IMR-90 (cell line): Measurements from ENCODE around the gene EBP. TPM values are rescaled to one million over a fixed set of nuclear protein-coding genes. Genes with fewer than 3 reads are reported as not detected.

Experiments used
- ATAC-seq: fragments of 200-7000 bp; cut with Tn5 transposase; 2 replicates; pipeline ENCODE4 v1.9.1; 2020; ENCODE audit warnings: low read depth, mild to moderate bottlenecking, moderate library complexity
- BruUV-seq: library from RNA; stranded (reverse); fragments of 400-500 nt; replicated peaks from 2 replicates; lab custom pipeline; 2021; lab: Mats Ljungman, UMichigan
- CTCF ChIA-PET: fragments of 300-600 bp; formaldehyde crosslinking; extraction: SDS; loops from one replicate; lab custom pipeline; 2021; ENCODE audit warnings: antibody characterized with exemption; lab: Yijun Ruan, JAX
- POLR2A ChIA-PET: fragments of 300-600 bp; sonication (Branson Sonifier 250); formaldehyde crosslinking; loops from one replicate; lab custom pipeline; 2022; ENCODE audit warnings: antibody characterized with exemption; ENCODE audit not compliant: unreplicated experiment; lab: Charles Lee
- DNase-seq: peaks from one replicate; pipeline ENCODE4 v3.0.0; 2013
- H2AFZ ChIP-seq: replicated peaks from 2 replicates; pipeline ENCODE3; 2013; ENCODE audit warnings: low read length, mild to moderate bottlenecking; ENCODE audit not compliant: poor library complexity
- H2AK5ac ChIP-seq: 2 replicates; pipeline ENCODE4 v1.6.1; 2013; ENCODE audit warnings: low read depth, low read length, inconsistent platforms
- H2AK9ac ChIP-seq: replicated peaks from 2 replicates; pipeline ENCODE3; 2013; ENCODE audit warnings: mild to moderate bottlenecking, low read depth, low read length, moderate library complexity; ENCODE audit not compliant: poor library complexity
- H2BK120ac ChIP-seq: 2 replicates; pipeline ENCODE4 v1.6.1; 2013; ENCODE audit warnings: low read depth, low read length, inconsistent platforms
- H2BK15ac ChIP-seq: 3 replicates; pipeline ENCODE4 v1.6.1; 2013; ENCODE audit warnings: low read depth, low read length, inconsistent platforms
- H2BK20ac ChIP-seq: 2 replicates; pipeline ENCODE4 v1.6.1; 2013; ENCODE audit warnings: low read depth, mild to moderate bottlenecking, inconsistent platforms, low read length, moderate library complexity
- H2BK5ac ChIP-seq: 2 replicates; pipeline ENCODE4 v1.6.1; 2013; ENCODE audit warnings: mild to moderate bottlenecking, low read depth, low read length, inconsistent platforms; ENCODE audit not compliant: poor library complexity, severe bottlenecking
- H3K14ac ChIP-seq: replicated peaks from 2 replicates; pipeline ENCODE4 v1.6.1; 2013; ENCODE audit warnings: low read depth, low read length, inconsistent platforms
- H3K18ac ChIP-seq: 2 replicates; pipeline ENCODE4 v1.6.1; 2013; ENCODE audit warnings: low read depth, low read length, control low read depth
- H3K23ac ChIP-seq: 2 replicates; pipeline ENCODE4 v1.6.1; 2013; ENCODE audit warnings: low read depth, low read length, inconsistent platforms
- H3K27ac ChIP-seq: 2 replicates; pipeline ENCODE4 v1.5.1; 2013; ENCODE audit warnings: mild to moderate bottlenecking, control low read depth, low read length; ENCODE audit not compliant: insufficient read depth
- H3K27me3 ChIP-seq: 2 replicates; pipeline ENCODE4 v1.6.1; 2013; ENCODE audit warnings: low read length; ENCODE audit not compliant: control insufficient read depth, insufficient read depth
- H3K36me3 ChIP-seq: 2 replicates; pipeline ENCODE4 v1.6.1; 2013; ENCODE audit warnings: low read length, mixed read lengths; ENCODE audit not compliant: control insufficient read depth, insufficient read depth
- H3K4ac ChIP-seq: 2 replicates; pipeline ENCODE4 v1.6.1; 2013; ENCODE audit warnings: low read depth, low read length, inconsistent platforms
- H3K4me1 ChIP-seq: 2 replicates; pipeline ENCODE4 v1.6.1; 2013; ENCODE audit warnings: low read length, mixed read lengths; ENCODE audit not compliant: control insufficient read depth, insufficient read depth
- H3K4me2 ChIP-seq: 2 replicates; pipeline ENCODE4 v1.6.1; 2013; ENCODE audit warnings: low read depth, mild to moderate bottlenecking, control low read depth, low read length, moderate library complexity
- H3K4me3 ChIP-seq: 2 replicates; pipeline ENCODE4 v1.5.1; 2013; ENCODE audit warnings: low read depth, mild to moderate bottlenecking, control low read depth, low read length, moderate library complexity; ENCODE audit not compliant: insufficient read depth
- H3K56ac ChIP-seq: 2 replicates; pipeline ENCODE4 v1.6.1; 2013; ENCODE audit warnings: low read length, inconsistent platforms; ENCODE audit not compliant: insufficient read depth; ENCODE audit errors: extremely low read depth
- H3K79me1 ChIP-seq, 2 experiments: 2 replicates each; pipeline ENCODE4 v1.6.1; 2013; ENCODE audit warnings: low read length in 2 of 2, inconsistent platforms in 1 of 2, low read depth in 1 of 2
- H3K9ac ChIP-seq: 2 replicates; pipeline ENCODE4 v1.6.1; 2013; ENCODE audit warnings: low read depth, low read length, control low read depth
- H3K9me1 ChIP-seq: 2 replicates; pipeline ENCODE4 v1.6.1; 2013; ENCODE audit warnings: low read length, inconsistent platforms; ENCODE audit not compliant: insufficient read depth
- H3K9me3 ChIP-seq: 2 replicates; pipeline ENCODE4 v1.6.1; 2013; ENCODE audit warnings: low read length; ENCODE audit not compliant: control insufficient read depth, insufficient read depth
- H4K20me1 ChIP-seq: 2 replicates; pipeline ENCODE4 v1.6.1; 2013; ENCODE audit warnings: low read length, inconsistent platforms; ENCODE audit not compliant: insufficient read depth
- H4K5ac ChIP-seq: 2 replicates; pipeline ENCODE4 v1.6.1; 2013; ENCODE audit warnings: mild to moderate bottlenecking, low read depth, low read length, control low read depth
- H4K8ac ChIP-seq, 2 experiments: 2 replicates each; pipeline ENCODE4 v1.6.1; 2013; ENCODE audit warnings: low read depth in 2 of 2, low read length in 2 of 2, control low read depth in 1 of 2, inconsistent platforms in 1 of 2
- H4K91ac ChIP-seq: 2 replicates; pipeline ENCODE4 v1.6.1; 2013; ENCODE audit warnings: low read depth, low read length, inconsistent platforms; ENCODE audit not compliant: insufficient read depth
- NFE2L2 ChIP-seq: fragments of 150-350 bp; IDR thresholded peaks from 2 replicates; pipeline ENCODE4 v1.6.1; 2016; ENCODE audit warnings: low read depth, mild to moderate bottlenecking, low read length
- RFX5 ChIP-seq: IDR thresholded peaks from 2 replicates; pipeline ENCODE4 v1.8.0; 2012; ENCODE audit warnings: low read depth, mild to moderate bottlenecking, low read length, moderate library complexity
- WGBS, 2 experiments: methylation state at CpG; one replicate each; pipeline versions ENCODE4 v1.1.5 to v1.1.7; 2013; ENCODE audit warnings: missing lambda C conversion rate in 2 of 2; ENCODE audit not compliant: insufficient read length in 1 of 2; ENCODE audit errors: extremely low coverage in 2 of 2; 5-methylcytosine and 5-hydroxymethylcytosine counted together
- dilution Hi-C: fragments of 300-500 bp; cut with HindIII; formaldehyde crosslinking; loops from one replicate; pipeline ENCODE4 v1.14.3; 2018; ENCODE audit warnings: low sequenced_read_pairs; ENCODE audit not compliant: unreplicated experiment
- in situ Hi-C: fragments of 300-500 bp; cut with MboI; formaldehyde crosslinking; loops from 3 replicates; pipeline ENCODE4 v1.14.3; 2019; ENCODE audit warnings: low sequenced_read_pairs, inconsistent platforms, mixed read lengths
- intact Hi-C: fragments of 100-400 bp; cut with micrococcal nuclease; formaldehyde crosslinking; loops from 2 replicates; pipeline ENCODE4 v1.10.0; 2022
- polyA plus RNA-seq, 3 experiments: library from polyadenylated mRNA; depleted of rRNA; stranded (reverse); fragments of >200 nt; gene quantifications; 2 replicates each; pipeline ENCODE4 v1.2.3, GENCODE V29; 2012; ENCODE audit warnings: low replicate concordance in 1 of 3
- total RNA-seq: library from RNA; depleted of rRNA; stranded (reverse); fragments of >200 nt; gene quantifications from 2 replicates; pipeline ENCODE4 v1.2.3, GENCODE V29; 2012
- TF ChIP-seq, protein P1 (sequence below): fragments of 150-350 bp; IDR thresholded peaks from 2 replicates; pipeline ENCODE4 v1.6.1; 2016; ENCODE audit warnings: low read depth, mild to moderate bottlenecking, low read length, moderate library complexity, borderline replicate concordance

EBP gene
- total and polyA plus RNA-seq, 2 of the 4 experiments (the other 2 are of a cell fraction) = 39.4 to 78.9 TPM

DNA sequence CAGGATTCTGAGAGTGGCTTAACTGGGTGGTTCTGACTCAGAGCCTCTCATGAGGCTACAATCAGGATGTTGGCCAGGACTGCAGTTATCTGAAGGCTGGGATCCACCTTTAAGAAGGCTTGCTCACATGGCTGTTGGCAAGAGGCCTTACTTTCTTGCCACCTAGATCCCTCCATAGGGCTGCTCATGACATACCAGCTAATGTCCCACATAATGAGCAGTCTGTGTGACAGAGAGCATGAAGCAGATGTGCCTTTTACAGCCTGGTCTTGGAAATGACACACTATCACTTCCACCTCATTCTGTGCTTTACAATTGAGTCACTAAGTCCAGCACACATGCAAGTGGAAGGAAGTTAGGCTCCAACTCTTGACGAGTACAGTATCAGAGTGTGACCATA lies 48.4 kb downstream of the EBP start:
- WGBS, 2 experiments = no CpG with 5 or more reads among the region's 1 CpG
- CTCF ChIA-PET = no interaction called here

More for the DNA sequence above, 48.4 kb downstream of the EBP start:
- no peak overlapping the region for H3K27ac ChIP-seq
- no peaks in the 10 kb centered on the region; a peak in 1 of 4 replicates for H3K79me1 ChIP-seq
- ATAC-seq (no peak), DNase-seq (peak; percentile 53)
- no peak overlapping the region for H2AK5ac ChIP-seq
- no peak overlapping the region for H3K4me3 ChIP-seq
- no peak overlapping the region for H2BK20ac ChIP-seq
- peak overlapping the region; percentile 15; the same call in 1 of the 2 replicates for H3K4ac ChIP-seq
- TF ChIP-seq NFE2L2 = no peak
- no peak for TF ChIP-seq RFX5
- TF ChIP-seq, protein P1, sequence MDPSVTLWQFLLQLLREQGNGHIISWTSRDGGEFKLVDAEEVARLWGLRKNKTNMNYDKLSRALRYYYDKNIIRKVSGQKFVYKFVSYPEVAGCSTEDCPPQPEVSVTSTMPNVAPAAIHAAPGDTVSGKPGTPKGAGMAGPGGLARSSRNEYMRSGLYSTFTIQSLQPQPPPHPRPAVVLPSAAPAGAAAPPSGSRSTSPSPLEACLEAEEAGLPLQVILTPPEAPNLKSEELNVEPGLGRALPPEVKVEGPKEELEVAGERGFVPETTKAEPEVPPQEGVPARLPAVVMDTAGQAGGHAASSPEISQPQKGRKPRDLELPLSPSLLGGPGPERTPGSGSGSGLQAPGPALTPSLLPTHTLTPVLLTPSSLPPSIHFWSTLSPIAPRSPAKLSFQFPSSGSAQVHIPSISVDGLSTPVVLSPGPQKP = no peak
- in situ Hi-C loops (no loop called here), intact Hi-C loops (no loop called here), dilution Hi-C loops (no loop called here)
- H3K18ac ChIP-seq = no peak overlapping the region
- no peak overlapping the region for H2BK15ac ChIP-seq
- no peak overlapping the region for H4K91ac ChIP-seq
- no peak overlapping the region for H3K9ac ChIP-seq
- H3K9me1 ChIP-seq = no peaks in the 10 kb centered on the region
- no peak overlapping the region for H3K56ac ChIP-seq
- no peak overlapping the region for H3K23ac ChIP-seq
- H4K5ac ChIP-seq = no peak overlapping the region
- POLR2A ChIA-PET = no interaction called here
- H3K36me3 ChIP-seq = peaks cover under 1% of the 10 kb centered on the region; the same call in 1 of the 2 replicates
- H2BK120ac ChIP-seq = no peak overlapping the region
- H3K14ac ChIP-seq = no peak overlapping the region; the same call in 1 of the 2 replicates
- BruUV-seq = no TSS peak
- H3K9me3 ChIP-seq = no peaks in the 10 kb centered on the region
- H3K4me2 ChIP-seq = no peak overlapping the region
- H2AK9ac ChIP-seq = peak overlapping the region; percentile 1
- peak overlapping the region; percentile 68 for H2AFZ ChIP-seq
- H3K4me1 ChIP-seq = no peaks in the 10 kb centered on the region; the same call in none of the 2 replicates
- peak overlapping the region; percentile 21 for H2BK5ac ChIP-seq
- H4K20me1 ChIP-seq = no peaks in the 10 kb centered on the region
- H4K8ac ChIP-seq = peak overlapping the region in 1 of 2 experiments; percentile 40; a peak in 1 of 4 replicates
- H3K27me3 ChIP-seq = no peaks in the 10 kb centered on the region
